ENCODE measurements around the gene ATRAID.
"Not testable (repeated sequence)": the region's sequence is repeated elsewhere in the genome, so short reads cannot be mapped to it uniquely, and the experiment has no call there.

Gene ATRAID

GRCh38 chr2:27211943-27212625 is at the start of gene ATRAID, which contains the start of gene SLC5A6:
Gene ATRAID (plus strand): TSS chr2:27212041. CDS start chr2:27212369, 328 bp downstream.
Gene SLC5A6 (minus strand): TSS chr2:27212268. CDS start chr2:27207650, 4,618 bp downstream.
- FAIRE-seq: no peak

- no peak for FAIRE-seq
Observed at GRCh38 chr2:27162151-27163121, 49.4 kb upstream of the ATRAID start.

GRCh38 chr2:27164960-27165763 is 46.7 kb upstream of the ATRAID start:
- no peak for FAIRE-seq

GRCh38 chr2:27170581-27171337 is 41.1 kb upstream of the ATRAID start:
- no peak for FAIRE-seq

GRCh38 chr2:27171351-27171848 is 40.4 kb upstream of the ATRAID start:
- no peak for FAIRE-seq

GRCh38 chr2:27174638-27175037 is 37.2 kb upstream of the ATRAID start:
- FAIRE-seq: no peak

GRCh38 chr2:27175330-27175729 is 36.5 kb upstream of the ATRAID start:
- FAIRE-seq: no peak

GRCh38 chr2:27175781-27176180 is 36.1 kb upstream of the ATRAID start:
- not testable (repeated sequence) for FAIRE-seq

GRCh38 chr2:27177441-27178351 is 34.1 kb upstream of the ATRAID start:
- FAIRE-seq: no peak

- no peak for FAIRE-seq
Observed at GRCh38 chr2:27178469-27178868, 33.4 kb upstream of the ATRAID start.

- FAIRE-seq: no peak
Observed at GRCh38 chr2:27179344-27180000, 32.4 kb upstream of the ATRAID start.

GRCh38 chr2:27182346-27182745 is 29.5 kb upstream of the ATRAID start:
- FAIRE-seq: no peak

- FAIRE-seq: no peak
Observed at GRCh38 chr2:27184115-27184514, 27.7 kb upstream of the ATRAID start.

- FAIRE-seq: no peak
Observed at GRCh38 chr2:27185331-27186026, 26.4 kb upstream of the ATRAID start.

- FAIRE-seq: no peak
Observed at GRCh38 chr2:27186613-27187345, 25.1 kb upstream of the ATRAID start.

- FAIRE-seq: no peak
Observed at GRCh38 chr2:27189989-27190388, 21.9 kb upstream of the ATRAID start.

- FAIRE-seq: no peak
Observed at GRCh38 chr2:27191070-27191829, 20.6 kb upstream of the ATRAID start.

Data from islet of Langerhans (tissue), 1 donor.